SK-N-SH (cell line): ENCODE results near the gene BTBD9. TPM values are rescaled to one million over a fixed set of nuclear protein-coding genes. Genes with fewer than 3 reads are reported as not detected.

Source experiments
- CTCF ChIA-PET: fragments of 300-600, 350-600 bp; formaldehyde crosslinking; extraction: SDS; loops from one replicate; lab custom pipeline; 2021; lab: Yijun Ruan, JAX
- POLR2A ChIA-PET: fragments of 350-600 bp; sonication (Branson Sonifier 250); formaldehyde crosslinking; extraction: SDS; loops from one replicate; lab custom pipeline; 2020; ENCODE audit warnings: antibody characterized with exemption, inconsistent platforms; lab: Yijun Ruan, JAX
- DNase-seq: peaks from one replicate; pipeline ENCODE4 v3.0.0; 2012
- H2AFZ ChIP-seq: fragments of 200-600 bp; sonication (generic); 2 replicates; pipeline ENCODE4 v1.8.1; 2016; ENCODE audit warnings: antibody characterized with exemption, mild to moderate bottlenecking, low read depth
- H3F3A ChIP-seq: fragments of 200-600 bp; sonication (generic); replicated peaks from 2 replicates; pipeline ENCODE3; 2016; ENCODE audit warnings: antibody characterized with exemption, mild to moderate bottlenecking; ENCODE audit not compliant: insufficient read depth
- H3K27ac ChIP-seq, 2 experiments: fragments of 200-500 bp in 1 of 2; fragments of 200-600 bp in 1 of 2; sonication (Bioruptor generic) in 1 of 2; sonication (generic), shearing (Covaris generic) in 1 of 2; 2 replicates each; pipeline versions ENCODE4 v1.5.1 to v1.6.1; 2014 to 2016; ENCODE audit warnings: low read depth in 2 of 2, inconsistent platforms in 1 of 2, low read length in 1 of 2, mild to moderate bottlenecking in 1 of 2, mixed read lengths in 1 of 2
- H3K27me3 ChIP-seq: fragments of 200-600 bp; sonication (generic), shearing (Covaris generic); 2 replicates; pipeline ENCODE4 v1.6.1; 2016; ENCODE audit warnings: mixed run types; ENCODE audit not compliant: insufficient read depth
- H3K36me3 ChIP-seq, 2 experiments: fragments of 200-500 bp in 1 of 2; fragments of 200-600 bp in 1 of 2; sonication (Bioruptor generic) in 1 of 2; sonication (generic) in 1 of 2; replicated peaks in 1 of 2; 2 replicates each; pipeline versions ENCODE3 to v1.5.1; 2014 to 2016; ENCODE audit warnings: low read length in 1 of 2, mild to moderate bottlenecking in 1 of 2; ENCODE audit not compliant: insufficient read depth in 2 of 2, control insufficient read depth in 1 of 2
- H3K4me1 ChIP-seq, 2 experiments: fragments of 200-500 bp in 1 of 2; fragments of 200-600 bp in 1 of 2; sonication (Bioruptor generic) in 1 of 2; sonication (generic), shearing (Covaris generic) in 1 of 2; 2 replicates each; pipeline versions ENCODE4 v1.5.1 to v1.6.1; 2014 to 2016; ENCODE audit warnings: low read depth in 1 of 2, low read length in 1 of 2, mixed run types in 1 of 2; ENCODE audit not compliant: insufficient read depth in 2 of 2, control insufficient read depth in 1 of 2
- H3K4me2 ChIP-seq: fragments of 200-600 bp; sonication (generic), shearing (Covaris generic); 2 replicates; pipeline ENCODE4 v1.6.1; 2017; ENCODE audit warnings: mixed run types
- H3K4me3 ChIP-seq, 2 experiments: fragments of 200-500 bp in 1 of 2; fragments of 200-600 bp in 1 of 2; sonication (Bioruptor generic) in 1 of 2; sonication (generic), shearing (Covaris generic) in 1 of 2; 2 replicates each; pipeline versions ENCODE4 v1.5.1 to v1.8.1; 2014 to 2016; ENCODE audit warnings: low read depth in 2 of 2, inconsistent platforms in 1 of 2, low read length in 1 of 2, mild to moderate bottlenecking in 1 of 2, mixed read lengths in 1 of 2, moderate library complexity in 1 of 2
- H3K79me2 ChIP-seq: fragments of 200-600 bp; sonication (generic); 2 replicates; pipeline ENCODE4 v1.8.1; 2017; ENCODE audit warnings: mild to moderate bottlenecking; ENCODE audit not compliant: insufficient read depth
- H3K9ac ChIP-seq: fragments of 200-600 bp; sonication (generic); 2 replicates; pipeline ENCODE4 v1.6.1; 2017; ENCODE audit warnings: mixed run types
- H3K9me2 ChIP-seq: fragments of 200-600 bp; sonication (generic); 2 replicates; pipeline ENCODE4 v1.6.1; 2017; ENCODE audit warnings: mixed run types
- H3K9me3 ChIP-seq: fragments of 200-600 bp; sonication (generic); 2 replicates; pipeline ENCODE4 v1.6.1; 2017; ENCODE audit warnings: mixed run types, mild to moderate bottlenecking, moderate library complexity
- H4K20me1 ChIP-seq: fragments of 200-600 bp; sonication (generic); 2 replicates; pipeline ENCODE4 v1.6.1; 2017; ENCODE audit warnings: mild to moderate bottlenecking, mixed run types; ENCODE audit not compliant: insufficient read depth
- EP300 ChIP-seq, 2 experiments: IDR thresholded peaks; 2 replicates each; pipeline versions ENCODE4 v1.4.0 to v1.6.1; 2012; ENCODE audit warnings: borderline replicate concordance in 1 of 2, low read depth in 1 of 2, low read length in 1 of 2
- EZH2phosphoT487 ChIP-seq: fragments of 200-600 bp; sonication (generic); IDR thresholded peaks from 2 replicates; pipeline ENCODE4 v1.6.1; 2017; ENCODE audit warnings: low read depth, mixed run types, mild to moderate bottlenecking, antibody characterized with exemption, moderate library complexity, borderline replicate concordance
- FOXJ3 ChIP-seq: sonication (generic); formaldehyde crosslinking; IDR thresholded peaks from 2 replicates; pipeline ENCODE4 v1.5.1; 2020; ENCODE audit warnings: mild to moderate bottlenecking, missing genetic modification reagents
- FOXM1 ChIP-seq: IDR thresholded peaks from 2 replicates; pipeline ENCODE4 v1.4.0; 2012; ENCODE audit warnings: low read depth, mild to moderate bottlenecking
- GABPA ChIP-seq: IDR thresholded peaks from 2 replicates; pipeline ENCODE4 v1.4.0; 2012; ENCODE audit warnings: low read depth, mild to moderate bottlenecking
- MEF2A ChIP-seq: IDR thresholded peaks from 2 replicates; pipeline ENCODE4 v1.4.0; 2012; ENCODE audit warnings: low read depth, borderline replicate concordance
- MXI1 ChIP-seq: IDR thresholded peaks from 2 replicates; pipeline ENCODE4 v1.6.1; 2012; ENCODE audit warnings: mild to moderate bottlenecking, low read depth, low read length, improper control_type of control experiment
- NFIC ChIP-seq: IDR thresholded peaks from 2 replicates; pipeline ENCODE4 v1.4.0; 2012; ENCODE audit warnings: borderline replicate concordance
- POLR2AphosphoS5 ChIP-seq: IDR thresholded peaks from 2 replicates; pipeline ENCODE4 v1.6.1; 2012; ENCODE audit warnings: low read depth, low read length
- RAD21 ChIP-seq: IDR thresholded peaks from 2 replicates; pipeline ENCODE4 v1.6.1; 2012; ENCODE audit warnings: mild to moderate bottlenecking, low read length
- RCOR1 ChIP-seq: fragments of 150-350 bp; IDR thresholded peaks from 2 replicates; pipeline ENCODE4 v1.6.1; 2017; ENCODE audit warnings: antibody characterized with exemption, low read length
- SIN3A ChIP-seq: IDR thresholded peaks from 2 replicates; pipeline ENCODE4 v1.6.1; 2012; ENCODE audit warnings: low read depth, mild to moderate bottlenecking, low read length, moderate library complexity, borderline replicate concordance
- SMC3 ChIP-seq: IDR thresholded peaks from 2 replicates; pipeline ENCODE4 v1.6.1; 2012; ENCODE audit warnings: low read depth, low read length, improper control_type of control experiment
- TEAD4 ChIP-seq: IDR thresholded peaks from 2 replicates; pipeline ENCODE4 v1.4.0; 2012; ENCODE audit warnings: mild to moderate bottlenecking, borderline replicate concordance; ENCODE audit not compliant: insufficient read depth
- WGBS: methylation state at CpG from one replicate; pipeline ENCODE4 v1.1.6; 2017; ENCODE audit warnings: low lambda C conversion rate; 5-methylcytosine and 5-hydroxymethylcytosine counted together
- polyA plus RNA-seq, 3 experiments: library from polyadenylated mRNA; depleted of rRNA; stranded (reverse); fragments of >200 nt; gene quantifications; 2 replicates each; pipeline ENCODE4 v1.2.3, GENCODE V29; 2012
- TF ChIP-seq, protein P1 (sequence below): IDR thresholded peaks from 2 replicates; pipeline ENCODE4 v1.4.0; 2012; ENCODE audit warnings: low read depth, borderline replicate concordance
- TF ChIP-seq, protein P2 (sequence below): IDR thresholded peaks from 2 replicates; pipeline ENCODE4 v1.6.1; 2012; ENCODE audit warnings: mild to moderate bottlenecking, low read depth, low read length, moderate library complexity
- TF ChIP-seq, protein P3 (sequence below): fragments of 150-350 bp; IDR thresholded peaks from 2 replicates; pipeline ENCODE4 v1.6.1; 2016; ENCODE audit warnings: mild to moderate bottlenecking, low read depth, low read length

Gene BTBD9
- polyA plus RNA-seq, 1 of the 3 experiments (the other 2 are of a cell fraction): 2.2 TPM

DNA sequence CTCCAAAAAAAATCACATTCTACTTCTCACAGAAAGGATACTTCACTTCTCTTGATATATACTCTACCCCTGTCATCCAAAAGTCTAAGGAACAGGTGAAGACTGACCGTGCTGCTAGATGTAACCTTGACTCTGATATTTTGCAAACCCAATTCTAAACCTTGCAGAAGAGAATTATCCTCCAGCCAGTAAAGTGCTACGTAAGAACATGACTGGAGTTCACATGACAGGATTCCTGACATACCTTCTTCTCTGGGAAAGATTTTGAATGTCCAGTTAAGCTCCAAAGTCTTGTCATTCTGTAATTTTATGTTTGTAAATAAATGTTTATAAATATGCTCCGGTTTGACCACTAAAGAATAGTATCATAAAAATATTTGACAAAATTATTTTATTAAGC lies 35.8 kb downstream of the BTBD9 start:
- Histone ChIP-seq H2AFZ (no peak overlapping the region), H3F3A (peaks cover 4% of the 10 kb centered on the region), H3K4me2 (no peak overlapping the region), H3K4me1 (no peaks in the 10 kb centered on the region), H3K9me3 (no peaks in the 10 kb centered on the region), H3K27me3 (no peaks in the 10 kb centered on the region), H3K9ac (no peak overlapping the region), H3K9me2 (0 out of 2 replicates have a peak, but pooled peaks cover 6% of the 10 kb centered on the region), H3K4me3 (no peak overlapping the region), H3K79me2 (no peaks in the 10 kb centered on the region), H4K20me1 (no peaks in the 10 kb centered on the region), H3K36me3 (no peaks in the 10 kb centered on the region), H3K27ac (no peak overlapping the region)
- ChIA-PET CTCF (no interaction called here), POLR2A (no interaction called here)
- WGBS: 76% methylated on average over 3 of the region's 3 CpGs
- DNase-seq: no peak
- TF ChIP-seq, protein P1, sequence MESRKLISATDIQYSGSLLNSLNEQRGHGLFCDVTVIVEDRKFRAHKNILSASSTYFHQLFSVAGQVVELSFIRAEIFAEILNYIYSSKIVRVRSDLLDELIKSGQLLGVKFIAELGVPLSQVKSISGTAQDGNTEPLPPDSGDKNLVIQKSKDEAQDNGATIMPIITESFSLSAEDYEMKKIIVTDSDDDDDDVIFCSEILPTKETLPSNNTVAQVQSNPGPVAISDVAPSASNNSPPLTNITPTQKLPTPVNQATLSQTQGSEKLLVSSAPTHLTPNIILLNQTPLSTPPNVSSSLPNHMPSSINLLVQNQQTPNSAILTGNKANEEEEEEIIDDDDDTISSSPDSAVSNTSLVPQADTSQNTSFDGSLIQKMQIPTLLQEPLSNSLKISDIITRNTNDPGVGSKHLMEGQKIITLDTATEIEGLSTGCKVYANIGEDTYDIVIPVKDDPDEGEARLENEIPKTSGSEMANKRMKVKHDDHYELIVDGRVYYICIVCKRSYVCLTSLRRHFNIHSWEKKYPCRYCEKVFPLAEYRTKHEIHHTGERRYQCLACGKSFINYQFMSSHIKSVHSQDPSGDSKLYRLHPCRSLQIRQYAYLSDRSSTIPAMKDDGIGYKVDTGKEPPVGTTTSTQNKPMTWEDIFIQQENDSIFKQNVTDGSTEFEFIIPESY: no peak
- TF ChIP-seq RAD21 (no peak), NFIC (no peak), MEF2A (no peak)
- TF ChIP-seq, protein P2, sequence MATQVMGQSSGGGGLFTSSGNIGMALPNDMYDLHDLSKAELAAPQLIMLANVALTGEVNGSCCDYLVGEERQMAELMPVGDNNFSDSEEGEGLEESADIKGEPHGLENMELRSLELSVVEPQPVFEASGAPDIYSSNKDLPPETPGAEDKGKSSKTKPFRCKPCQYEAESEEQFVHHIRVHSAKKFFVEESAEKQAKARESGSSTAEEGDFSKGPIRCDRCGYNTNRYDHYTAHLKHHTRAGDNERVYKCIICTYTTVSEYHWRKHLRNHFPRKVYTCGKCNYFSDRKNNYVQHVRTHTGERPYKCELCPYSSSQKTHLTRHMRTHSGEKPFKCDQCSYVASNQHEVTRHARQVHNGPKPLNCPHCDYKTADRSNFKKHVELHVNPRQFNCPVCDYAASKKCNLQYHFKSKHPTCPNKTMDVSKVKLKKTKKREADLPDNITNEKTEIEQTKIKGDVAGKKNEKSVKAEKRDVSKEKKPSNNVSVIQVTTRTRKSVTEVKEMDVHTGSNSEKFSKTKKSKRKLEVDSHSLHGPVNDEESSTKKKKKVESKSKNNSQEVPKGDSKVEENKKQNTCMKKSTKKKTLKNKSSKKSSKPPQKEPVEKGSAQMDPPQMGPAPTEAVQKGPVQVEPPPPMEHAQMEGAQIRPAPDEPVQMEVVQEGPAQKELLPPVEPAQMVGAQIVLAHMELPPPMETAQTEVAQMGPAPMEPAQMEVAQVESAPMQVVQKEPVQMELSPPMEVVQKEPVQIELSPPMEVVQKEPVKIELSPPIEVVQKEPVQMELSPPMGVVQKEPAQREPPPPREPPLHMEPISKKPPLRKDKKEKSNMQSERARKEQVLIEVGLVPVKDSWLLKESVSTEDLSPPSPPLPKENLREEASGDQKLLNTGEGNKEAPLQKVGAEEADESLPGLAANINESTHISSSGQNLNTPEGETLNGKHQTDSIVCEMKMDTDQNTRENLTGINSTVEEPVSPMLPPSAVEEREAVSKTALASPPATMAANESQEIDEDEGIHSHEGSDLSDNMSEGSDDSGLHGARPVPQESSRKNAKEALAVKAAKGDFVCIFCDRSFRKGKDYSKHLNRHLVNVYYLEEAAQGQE: no peak
- TF ChIP-seq, protein P3, sequence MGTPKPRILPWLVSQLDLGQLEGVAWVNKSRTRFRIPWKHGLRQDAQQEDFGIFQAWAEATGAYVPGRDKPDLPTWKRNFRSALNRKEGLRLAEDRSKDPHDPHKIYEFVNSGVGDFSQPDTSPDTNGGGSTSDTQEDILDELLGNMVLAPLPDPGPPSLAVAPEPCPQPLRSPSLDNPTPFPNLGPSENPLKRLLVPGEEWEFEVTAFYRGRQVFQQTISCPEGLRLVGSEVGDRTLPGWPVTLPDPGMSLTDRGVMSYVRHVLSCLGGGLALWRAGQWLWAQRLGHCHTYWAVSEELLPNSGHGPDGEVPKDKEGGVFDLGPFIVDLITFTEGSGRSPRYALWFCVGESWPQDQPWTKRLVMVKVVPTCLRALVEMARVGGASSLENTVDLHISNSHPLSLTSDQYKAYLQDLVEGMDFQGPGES: no peak

DNA sequence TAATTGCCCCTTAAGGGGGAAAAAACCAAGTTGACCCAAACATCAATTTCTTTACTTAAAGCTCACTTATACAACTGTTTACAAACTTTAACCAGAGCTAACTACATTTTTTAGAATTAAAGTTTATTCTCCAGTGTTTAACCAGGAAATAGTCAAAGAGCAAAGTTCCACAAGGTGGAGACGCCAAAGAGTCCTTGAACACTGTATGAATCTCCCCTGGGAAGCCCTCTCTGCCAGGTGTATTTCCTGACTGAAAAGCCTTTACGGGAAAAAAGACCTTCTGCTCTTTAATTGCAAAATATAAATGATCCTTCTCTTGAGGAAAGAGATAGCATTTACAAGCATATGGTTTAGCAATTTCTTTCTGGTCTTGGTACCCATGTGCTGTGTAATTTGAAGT lies 36.2 kb downstream of the BTBD9 start:
- H3K9me2 ChIP-seq: 0 out of 2 replicates have a peak, but pooled peaks cover 6% of the 10 kb centered on the region
- no peak overlapping the region for H3K27ac ChIP-seq
- H2AFZ ChIP-seq: no peak overlapping the region
- H3K4me1 ChIP-seq: no peaks in the 10 kb centered on the region
- no peaks in the 10 kb centered on the region for H3K36me3 ChIP-seq
- ChIA-PET CTCF (no interaction called here), POLR2A (no interaction called here)
- no peaks in the 10 kb centered on the region for H3K79me2 ChIP-seq
- H3K27me3 ChIP-seq: no peaks in the 10 kb centered on the region
- peaks cover 4% of the 10 kb centered on the region for H3F3A ChIP-seq
- H3K9ac ChIP-seq: no peak overlapping the region
- no peak for DNase-seq
- WGBS: 88% methylated on average over 2 of the region's 2 CpGs
- no peak overlapping the region for H3K4me3 ChIP-seq
- H3K4me2 ChIP-seq: no peak overlapping the region
- H3K9me3 ChIP-seq: no peaks in the 10 kb centered on the region
- H4K20me1 ChIP-seq: no peaks in the 10 kb centered on the region
- TF ChIP-seq RCOR1 (no peak), POLR2AphosphoS5 (no peak), FOXM1 (no peak), EZH2phosphoT487 (no peak), SMC3 (no peak), SIN3A (no peak), NFIC (no peak), GABPA (no peak), TEAD4 (no peak), RAD21 (no peak), EP300 (IDR thresholded peaks at IDR 0.05; ENCODE audit: borderline replicate concordance in 1 of 2, low read depth in 1 of 2, low read length in 1 of 2) (no peak), FOXJ3 (CRISPR knock-in tag) (no peak), MXI1 (no peak)
- TF ChIP-seq, protein P3: no peak
- TF ChIP-seq, protein P1: no peak
